Dedifferentiated amniotic fluid mesenchymal stem cell (primary cell): ENCODE measurements around the gene RTL3.

Experiments used
- DNase-seq: peaks from one replicate; pipeline ENCODE4 v3.0.0-alpha.2; 2016; ENCODE audit errors: extremely low spot score

The RTL3 gene

GRCh38 chrX:78618987-78619386 lies 40.1 kb downstream of the RTL3 start:
- no peak for DNase-seq

DNA sequence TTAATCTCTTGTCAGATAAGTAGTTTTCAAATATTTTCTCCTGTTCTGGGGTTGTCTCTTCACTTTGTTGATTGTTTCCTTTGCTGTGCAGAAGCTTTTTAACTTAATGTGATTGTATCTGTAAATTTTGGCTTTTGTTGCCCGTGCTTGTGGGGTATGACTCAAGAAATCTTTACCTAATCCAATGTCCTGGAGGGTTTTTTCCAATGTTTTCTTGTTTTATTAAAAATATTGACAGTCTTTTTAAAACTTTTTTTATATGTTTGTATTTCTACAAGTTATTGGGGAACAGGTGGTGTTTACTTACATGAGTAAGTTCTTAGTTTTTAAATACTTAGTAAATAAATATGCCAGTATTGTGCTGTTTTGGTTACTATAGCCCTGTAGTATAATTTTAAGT lies 44.9 kb downstream of the RTL3 start:
- DNase-seq = no peak
